Measurements from ENCODE around the gene HSDL1.
A peak's percentile ranks its signal among the peaks of the same experiment; 100 is the strongest.

Gene HSDL1

DNA sequence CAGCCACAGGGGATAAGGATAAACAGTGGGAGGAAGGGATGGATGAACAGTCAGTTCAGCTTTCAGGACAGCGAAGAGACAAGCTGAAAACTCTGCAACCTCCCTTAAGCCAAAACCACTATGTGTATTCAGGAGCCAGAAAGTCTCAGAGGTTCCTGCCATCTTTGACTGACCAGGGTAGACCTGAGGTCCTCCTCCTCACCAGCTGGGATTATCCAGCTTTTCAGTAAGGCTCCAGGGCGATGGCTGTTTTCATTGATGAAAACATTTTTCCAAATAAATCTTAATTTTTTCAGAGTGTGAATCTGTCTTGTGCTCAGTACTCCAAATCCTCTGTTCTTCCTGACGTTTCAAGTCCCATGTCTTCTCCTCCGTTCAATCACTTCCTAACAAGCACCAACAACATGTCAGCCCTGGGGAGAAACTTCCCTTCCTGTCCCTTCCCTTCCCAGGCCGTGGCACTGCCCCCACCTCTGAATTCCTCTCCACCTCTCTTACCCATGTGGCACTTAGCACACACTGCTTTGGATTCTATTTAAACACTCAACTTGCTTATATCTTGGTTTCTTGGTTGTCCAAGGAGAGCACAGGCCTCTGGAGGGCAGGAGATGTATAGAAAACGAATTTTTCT is 5.2 kb downstream of the HSDL1 start:
- DNase-seq (ENCODE audit: low read depth): no peak
- H3K4me3 ChIP-seq (ENCODE audit: low read depth, low read length): no peak overlapping the region
- in situ Hi-C loops (cut with HindIII; ENCODE audit: low sequenced_read_pairs): loop anchor here (5.0 kb wide), 3 partner anchors 52 to 98 kb away; partner anchors contain the start of gene ADAD2
- TF ChIP-seq, protein P1, sequence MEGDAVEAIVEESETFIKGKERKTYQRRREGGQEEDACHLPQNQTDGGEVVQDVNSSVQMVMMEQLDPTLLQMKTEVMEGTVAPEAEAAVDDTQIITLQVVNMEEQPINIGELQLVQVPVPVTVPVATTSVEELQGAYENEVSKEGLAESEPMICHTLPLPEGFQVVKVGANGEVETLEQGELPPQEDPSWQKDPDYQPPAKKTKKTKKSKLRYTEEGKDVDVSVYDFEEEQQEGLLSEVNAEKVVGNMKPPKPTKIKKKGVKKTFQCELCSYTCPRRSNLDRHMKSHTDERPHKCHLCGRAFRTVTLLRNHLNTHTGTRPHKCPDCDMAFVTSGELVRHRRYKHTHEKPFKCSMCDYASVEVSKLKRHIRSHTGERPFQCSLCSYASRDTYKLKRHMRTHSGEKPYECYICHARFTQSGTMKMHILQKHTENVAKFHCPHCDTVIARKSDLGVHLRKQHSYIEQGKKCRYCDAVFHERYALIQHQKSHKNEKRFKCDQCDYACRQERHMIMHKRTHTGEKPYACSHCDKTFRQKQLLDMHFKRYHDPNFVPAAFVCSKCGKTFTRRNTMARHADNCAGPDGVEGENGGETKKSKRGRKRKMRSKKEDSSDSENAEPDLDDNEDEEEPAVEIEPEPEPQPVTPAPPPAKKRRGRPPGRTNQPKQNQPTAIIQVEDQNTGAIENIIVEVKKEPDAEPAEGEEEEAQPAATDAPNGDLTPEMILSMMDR (IDR thresholded peaks at IDR 0.05; ENCODE audit: low read depth, low read length, missing control alignments): no peak

DNA sequence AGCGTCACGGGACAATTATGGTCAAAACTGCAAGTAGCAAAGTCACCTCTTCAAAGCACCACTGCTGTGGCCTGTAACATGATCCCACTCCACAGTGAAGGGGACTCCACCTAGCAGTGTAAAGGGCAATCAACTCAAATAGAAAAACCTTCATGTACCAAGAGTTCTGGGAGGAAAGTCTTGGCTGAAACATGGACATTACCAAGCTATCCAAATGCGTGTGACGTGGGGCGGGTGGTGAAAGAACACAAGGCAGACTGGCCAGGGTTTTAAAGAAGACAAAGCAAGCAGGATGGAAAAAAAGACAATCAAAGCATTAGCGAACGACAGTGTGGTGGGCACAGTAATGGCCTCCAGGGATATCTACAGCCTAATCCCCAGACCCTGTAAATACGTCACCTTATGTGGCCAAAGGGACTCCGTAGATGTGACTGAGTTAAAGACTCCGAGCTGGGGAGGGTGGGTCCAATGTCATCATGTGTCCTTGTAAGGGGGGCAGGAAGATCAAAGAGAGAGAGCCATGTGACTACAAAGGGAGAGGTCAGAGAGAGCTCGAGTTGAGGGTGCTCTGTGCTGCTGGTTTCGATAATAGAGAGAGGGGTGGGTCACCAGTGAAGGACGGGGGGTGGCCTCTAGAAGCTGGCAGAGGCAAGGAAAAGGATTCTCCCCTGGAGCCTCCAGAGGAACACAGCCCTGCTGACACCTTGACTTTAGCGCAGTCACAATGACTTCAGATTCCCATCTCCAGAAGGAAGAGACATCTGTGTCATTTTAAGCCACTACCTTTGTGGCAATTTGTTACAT is 6.0 kb downstream of the HSDL1 start:
- in situ Hi-C loops (cut with HindIII; ENCODE audit: low sequenced_read_pairs): loop anchor here (5.0 kb wide), 3 partner anchors 52 to 98 kb away; partner anchors contain the start of gene ADAD2
- TF ChIP-seq, protein P1 (IDR thresholded peaks at IDR 0.05; ENCODE audit: low read depth, low read length, missing control alignments): no peak
- peak; percentile 26 for DNase-seq (ENCODE audit: low read depth)

DNA sequence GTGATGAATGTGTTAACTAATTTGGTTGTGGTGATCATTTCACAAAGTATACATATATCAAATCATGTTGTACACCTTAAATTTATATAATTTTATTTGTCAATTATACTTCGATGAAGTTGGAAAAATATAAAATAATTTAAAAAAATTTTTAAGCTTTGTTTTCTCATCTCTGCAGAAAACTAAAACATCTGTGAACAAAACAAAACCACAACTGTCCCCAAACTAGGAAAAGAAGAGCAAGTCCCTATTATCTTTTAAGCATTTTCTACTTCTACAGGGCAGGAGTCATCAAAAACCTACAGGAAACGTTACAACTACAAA is 6.5 kb downstream of the HSDL1 start:
- TF ChIP-seq, protein P1 (IDR thresholded peaks at IDR 0.05; ENCODE audit: low read depth, low read length, missing control alignments): no peak
- in situ Hi-C loops (cut with HindIII; ENCODE audit: low sequenced_read_pairs): loop anchor here (5.0 kb wide), 3 partner anchors 51 to 99 kb away; partner anchors contain the start of gene ADAD2
- H3K4me3 ChIP-seq (ENCODE audit: low read depth, low read length): no peak overlapping the region
- no peak for DNase-seq (ENCODE audit: low read depth)

More for the DNA sequence above, 6.0 kb downstream of the HSDL1 start:
- H3K4me3 ChIP-seq (ENCODE audit: low read depth, low read length): no peak overlapping the region

DNA sequence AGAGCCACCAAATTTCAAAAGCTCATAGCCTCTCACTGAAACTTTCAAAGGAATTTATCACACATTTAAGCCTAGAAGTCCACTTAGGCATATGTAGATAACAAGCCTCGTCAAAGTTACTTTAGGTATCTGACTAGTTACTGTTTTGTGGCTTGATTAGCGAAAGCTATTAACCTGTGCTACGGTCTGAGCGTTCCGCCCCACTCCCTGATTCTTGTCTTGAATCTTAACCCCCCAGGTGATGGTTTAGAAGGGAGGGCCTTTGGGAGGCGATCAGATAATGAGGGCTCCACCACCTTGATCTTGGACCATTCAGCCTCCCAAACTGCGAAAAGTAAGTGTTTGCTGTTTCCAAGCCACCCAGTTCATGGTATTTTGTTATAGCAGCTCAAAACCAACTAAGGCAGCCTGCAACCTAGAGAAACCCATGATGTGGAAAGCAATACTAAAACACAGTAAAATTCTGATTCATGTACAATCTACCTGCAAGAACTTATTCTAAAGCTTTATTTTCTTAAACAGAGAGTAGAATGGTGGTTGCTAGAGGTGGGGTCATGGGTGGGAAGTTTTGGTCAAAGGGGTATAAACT is 7.1 kb downstream of the HSDL1 start:
- in situ Hi-C loops (cut with HindIII; ENCODE audit: low sequenced_read_pairs): loop anchor here (5.0 kb wide), 3 partner anchors 51 to 99 kb away; partner anchors contain the start of gene ADAD2
- TF ChIP-seq, protein P1 (IDR thresholded peaks at IDR 0.05; ENCODE audit: low read depth, low read length, missing control alignments): no peak
- DNase-seq (ENCODE audit: low read depth): no peak
- no peak overlapping the region for H3K4me3 ChIP-seq (ENCODE audit: low read depth, low read length)

DNA sequence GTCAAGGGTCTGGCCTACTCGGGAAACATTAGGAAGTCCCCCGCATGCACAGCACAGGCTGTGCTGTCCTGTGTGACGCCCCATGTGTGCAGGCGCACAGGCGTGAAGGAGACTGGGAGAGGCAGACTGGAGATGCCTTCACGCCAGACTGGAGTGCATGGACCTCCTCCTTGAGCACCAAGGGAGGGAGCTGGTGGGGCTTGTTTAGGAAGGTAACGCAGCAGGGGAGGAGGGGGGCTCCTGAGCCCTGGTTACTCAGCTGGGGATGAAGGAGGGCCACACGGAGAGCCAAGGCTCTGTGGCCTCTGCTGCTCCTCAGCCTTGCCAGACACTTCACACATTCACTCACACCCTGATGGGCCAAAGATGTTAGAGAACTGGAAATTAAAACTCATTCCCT is 7.7 kb downstream of the HSDL1 start:
- DNase-seq (ENCODE audit: low read depth): no peak
- TF ChIP-seq, protein P1 (IDR thresholded peaks at IDR 0.05; ENCODE audit: low read depth, low read length, missing control alignments): no peak
- H3K4me3 ChIP-seq (ENCODE audit: low read depth, low read length): no peak overlapping the region
- in situ Hi-C loops (cut with HindIII; ENCODE audit: low sequenced_read_pairs): loop anchor here (5.0 kb wide), 3 partner anchors 50 to 100 kb away; partner anchors contain the start of gene ADAD2

DNA sequence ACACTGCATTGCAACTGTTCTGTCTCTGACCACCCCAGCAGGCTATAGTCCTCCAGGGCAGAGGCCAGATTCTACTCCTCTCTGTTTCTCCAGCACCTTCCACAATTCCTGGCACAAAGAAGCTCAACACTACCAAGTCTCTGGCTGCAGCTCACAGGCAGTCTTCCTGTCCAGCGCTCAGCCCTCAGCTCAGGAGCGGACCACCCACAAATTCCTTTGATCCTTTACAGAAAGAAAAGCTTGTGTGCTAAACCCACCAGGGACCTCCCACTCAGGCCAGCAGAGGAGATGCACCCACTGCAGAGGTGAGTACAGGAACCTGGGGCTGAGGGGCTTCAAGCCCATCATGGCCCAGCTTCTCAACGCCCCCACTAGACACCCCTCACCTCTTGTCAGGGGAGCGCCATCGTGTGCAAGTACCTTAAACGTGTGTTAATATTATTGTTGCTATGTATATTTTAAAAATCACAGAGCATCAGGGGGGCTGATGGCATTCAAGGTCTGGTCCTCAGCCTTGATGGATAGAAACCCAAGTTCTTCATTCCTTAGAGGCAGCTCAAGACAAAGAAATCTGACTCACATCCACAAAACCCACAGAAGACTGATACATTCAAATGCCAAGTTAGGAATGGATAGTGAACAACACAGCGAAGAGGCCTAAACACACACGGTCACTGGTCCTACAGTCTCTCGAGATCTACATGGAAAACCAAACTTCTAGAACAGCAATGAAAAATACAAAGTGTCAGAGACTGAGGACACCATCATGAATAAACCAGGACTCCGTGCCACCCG is 8.4 kb downstream of the HSDL1 start:
- DNase-seq (ENCODE audit: low read depth): no peak
- TF ChIP-seq, protein P1 (IDR thresholded peaks at IDR 0.05; ENCODE audit: low read depth, low read length, missing control alignments): no peak
- no peak overlapping the region for H3K4me3 ChIP-seq (ENCODE audit: low read depth, low read length)
- in situ Hi-C loops (cut with HindIII; ENCODE audit: low sequenced_read_pairs): loop anchor here (5.0 kb wide), 3 partner anchors 49 to 101 kb away; partner anchors contain the start of gene ADAD2

Measured in astrocyte of the cerebellum (primary cell).